ENCODE data around the gene ZNF595.
"Not testable (repeated sequence)": the region's sequence is repeated elsewhere in the genome, so short reads cannot be mapped to it uniquely, and the experiment has no call there.

The ZNF595 gene

GRCh38 chr4:52804-53479 is at the start of gene ZNF595:
Gene ZNF595 (plus strand): TSS chr4:53321. CDS start chr4:53489, 168 bp downstream.
- peak; percentile 28 for DNase-seq

DNA sequence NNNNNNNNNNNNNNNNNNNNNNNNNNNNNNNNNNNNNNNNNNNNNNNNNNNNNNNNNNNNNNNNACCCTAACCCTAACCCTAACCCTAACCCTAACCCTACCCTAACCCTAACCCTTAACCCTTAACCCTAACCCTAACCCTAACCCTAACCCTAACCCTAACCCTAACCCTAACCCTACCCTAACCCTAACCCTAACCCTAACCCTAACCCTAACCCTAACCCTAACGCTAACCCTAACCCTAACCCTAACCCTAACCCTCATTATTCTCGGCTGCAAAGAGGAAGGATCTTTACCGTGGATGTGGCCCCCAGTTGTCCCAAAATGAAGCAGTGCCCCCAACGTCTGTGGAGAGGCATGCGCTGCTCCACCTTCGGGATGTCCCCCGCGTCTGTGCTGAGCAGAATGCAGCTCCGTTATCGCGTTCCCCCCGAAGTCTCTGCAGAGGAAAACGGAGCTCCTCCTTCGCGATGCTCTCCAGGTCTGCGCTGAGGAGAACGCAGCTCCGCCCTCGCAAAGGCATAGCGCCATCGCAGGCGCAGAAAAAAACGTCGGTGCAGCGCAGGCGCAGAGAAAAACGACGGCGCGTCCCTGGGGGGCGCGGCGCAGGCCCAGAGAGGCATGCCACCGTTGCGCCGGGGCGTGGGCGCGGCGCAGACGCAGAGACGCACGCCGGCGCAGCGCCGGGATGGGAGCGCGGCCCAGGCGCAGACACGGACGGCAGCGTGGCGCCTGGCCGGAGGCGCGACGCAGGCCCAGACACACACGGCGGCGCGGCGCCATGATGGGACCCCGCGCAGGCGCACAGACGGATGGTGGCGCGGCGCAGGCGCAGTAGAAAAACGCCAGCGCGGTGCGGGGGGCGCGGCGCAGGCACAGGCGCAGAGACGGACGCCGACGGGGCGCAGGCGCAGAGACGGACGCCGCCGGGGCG is 42.9 kb upstream of the ZNF595 start:
- DNase-seq = not testable (repeated sequence)

DNA sequence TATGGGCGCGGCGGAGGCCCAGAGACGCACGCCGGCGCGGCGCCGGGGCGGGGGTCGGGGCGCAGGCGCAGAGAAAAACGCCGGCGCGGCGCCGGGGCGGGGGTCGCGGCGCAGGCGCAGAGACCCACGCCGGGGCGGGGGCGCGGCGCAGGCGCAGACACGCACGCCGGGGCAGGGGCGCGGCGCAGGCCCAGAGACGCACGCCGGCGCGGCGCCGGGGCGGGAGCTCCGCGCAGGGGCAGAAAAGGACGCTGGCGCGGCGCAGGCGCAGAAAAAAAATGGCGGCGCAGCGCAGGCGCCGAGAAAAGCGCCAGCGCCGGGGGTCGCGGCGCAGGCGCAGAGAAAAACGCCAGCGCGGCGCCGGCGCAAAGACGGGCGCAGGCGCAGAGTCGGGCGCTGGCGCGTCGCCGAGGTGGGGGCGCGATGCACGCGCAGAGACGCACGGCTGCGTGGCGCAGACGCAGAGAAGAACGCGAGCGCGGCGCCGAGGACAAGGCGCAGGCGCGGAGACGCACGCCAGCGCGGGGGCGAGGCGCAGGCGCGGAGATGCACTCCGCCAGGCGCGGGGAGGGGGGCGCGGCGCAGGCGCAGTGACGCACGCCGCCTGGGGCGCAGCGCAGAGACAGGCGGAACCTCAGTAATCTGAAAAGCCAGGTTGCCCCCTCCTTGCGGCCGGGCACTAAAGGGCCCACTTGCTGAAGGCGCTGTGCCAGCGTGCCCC is 41.9 kb upstream of the ZNF595 start:
- DNase-seq = not testable (repeated sequence)

DNA sequence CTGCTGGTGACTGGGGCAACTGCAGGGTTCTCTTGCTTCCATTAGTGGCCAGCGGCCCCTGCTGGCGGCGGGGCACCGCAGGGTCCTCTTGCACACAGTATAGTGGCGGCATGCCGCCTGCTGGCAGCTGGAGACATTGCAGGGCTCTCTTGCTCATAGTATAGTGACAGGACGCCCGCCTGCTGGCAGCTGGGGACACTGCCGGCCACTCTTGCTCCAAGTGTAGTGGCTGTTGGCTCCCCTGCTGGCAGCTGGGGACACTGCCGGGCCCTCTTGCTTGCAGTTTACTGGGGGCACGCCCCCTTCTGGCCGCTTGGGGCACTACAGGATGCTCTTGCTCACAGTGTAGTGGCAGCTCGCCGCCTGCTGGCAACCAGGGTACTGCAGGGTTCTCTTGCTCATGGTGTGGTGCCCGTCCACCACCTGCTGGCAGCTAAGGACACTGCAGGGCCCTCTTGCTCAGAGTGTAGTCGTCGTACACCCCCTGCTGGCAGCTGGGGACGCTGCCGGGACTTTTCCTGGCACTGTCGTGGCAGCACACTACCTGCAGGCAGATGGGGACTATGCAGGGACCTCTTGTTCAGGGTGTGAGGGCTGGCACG is 41.2 kb upstream of the ZNF595 start:
- not testable (repeated sequence) for DNase-seq

- not testable (repeated sequence) for DNase-seq
These were observed 35.0 kb upstream of the ZNF595 start for GRCh38 chr4:18128-18527.

DNA sequence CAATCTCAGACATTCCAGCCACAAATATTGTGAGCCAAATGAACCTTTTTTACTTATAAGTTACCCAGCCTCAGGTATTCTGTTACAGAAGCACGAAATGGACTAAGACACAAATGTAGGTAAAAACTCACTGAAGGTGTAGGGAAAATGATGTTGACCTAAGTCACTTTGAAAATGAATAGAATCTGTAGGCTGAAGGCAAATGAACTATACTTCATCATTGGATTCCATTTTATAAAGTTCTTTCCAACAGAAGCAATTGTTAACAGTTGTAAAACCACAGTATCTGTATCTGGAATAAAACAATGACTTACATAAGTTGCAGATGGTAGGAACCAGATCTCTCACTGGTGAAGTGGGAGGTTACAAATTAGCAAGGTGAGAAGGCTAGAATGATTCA is 34.5 kb upstream of the ZNF595 start:
- DNase-seq = not testable (repeated sequence)

DNA sequence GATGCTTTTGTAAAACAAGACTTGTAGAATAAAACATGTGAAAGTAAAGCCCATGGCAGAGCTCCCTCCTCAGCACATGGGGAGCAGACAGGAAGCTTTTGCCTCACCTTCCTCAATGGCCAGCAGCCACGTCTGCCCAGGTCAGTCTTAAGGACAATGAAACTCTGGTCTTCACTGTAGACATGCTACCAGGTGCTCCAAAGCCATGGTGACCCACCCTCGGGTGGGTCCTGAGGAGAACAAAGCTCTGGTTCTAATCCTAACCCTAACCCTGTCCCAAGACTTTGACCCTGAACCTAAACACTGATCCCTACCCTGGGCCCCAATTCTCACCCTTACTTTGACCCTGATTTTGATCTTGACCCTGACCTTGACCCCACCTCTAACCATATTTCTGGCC is 30.2 kb upstream of the ZNF595 start:
- DNase-seq = not testable (repeated sequence)

- DNase-seq = not testable (repeated sequence)
These were observed 28.8 kb upstream of the ZNF595 start for GRCh38 chr4:24359-24758.

- not testable (repeated sequence) for DNase-seq
These were observed 25.6 kb upstream of the ZNF595 start for GRCh38 chr4:27501-27900.

- not testable (repeated sequence) for DNase-seq
These were observed 24.2 kb upstream of the ZNF595 start for GRCh38 chr4:28767-29542.

- not testable (repeated sequence) for DNase-seq
These were observed 19.8 kb upstream of the ZNF595 start for GRCh38 chr4:33314-33713.

DNA sequence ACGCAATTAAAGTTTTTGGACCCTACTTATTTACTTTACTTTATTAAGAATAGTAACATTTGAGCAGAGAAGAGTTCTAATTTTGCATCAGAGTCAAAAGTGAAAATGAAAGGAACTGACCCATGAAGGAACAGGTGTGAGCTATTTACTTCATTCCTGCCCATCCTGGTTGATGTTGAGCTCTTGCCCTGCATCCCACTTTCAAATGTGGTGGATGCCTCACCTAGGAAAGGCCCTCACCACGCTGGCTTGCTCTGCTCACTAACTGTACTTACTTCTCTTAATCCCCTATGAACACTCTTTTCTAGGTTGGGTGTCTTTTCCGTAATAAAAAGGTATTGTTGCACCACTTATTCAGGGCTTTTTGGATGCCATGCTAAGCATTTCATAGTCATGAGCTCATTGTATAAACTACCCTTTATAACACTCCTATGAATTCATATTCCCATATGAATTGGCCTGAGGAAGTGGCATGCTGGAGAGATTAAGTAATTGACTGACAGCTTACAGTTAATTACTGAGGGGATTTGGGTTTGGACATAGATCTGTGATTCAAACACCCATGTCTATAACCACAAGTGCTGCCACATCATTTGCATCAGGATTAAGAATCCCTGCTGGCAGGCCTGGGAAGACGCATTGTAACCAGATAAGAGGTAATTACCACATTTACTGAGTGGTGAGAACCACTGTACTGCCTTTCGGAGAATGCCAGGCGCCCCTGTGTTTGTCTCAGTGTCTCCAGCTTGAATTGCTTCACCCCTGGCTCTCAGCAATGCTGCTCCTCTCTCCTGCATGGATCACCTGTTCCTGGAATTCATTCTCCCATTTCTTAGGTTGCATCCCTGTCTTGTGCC is 16.3 kb upstream of the ZNF595 start:
- DNase-seq = not testable (repeated sequence)

- DNase-seq = not testable (repeated sequence)
These were observed 14.9 kb upstream of the ZNF595 start for GRCh38 chr4:38202-38601.

GRCh38 chr4:43375-43774 is 9.7 kb upstream of the ZNF595 start:
- DNase-seq = not testable (repeated sequence)

DNA sequence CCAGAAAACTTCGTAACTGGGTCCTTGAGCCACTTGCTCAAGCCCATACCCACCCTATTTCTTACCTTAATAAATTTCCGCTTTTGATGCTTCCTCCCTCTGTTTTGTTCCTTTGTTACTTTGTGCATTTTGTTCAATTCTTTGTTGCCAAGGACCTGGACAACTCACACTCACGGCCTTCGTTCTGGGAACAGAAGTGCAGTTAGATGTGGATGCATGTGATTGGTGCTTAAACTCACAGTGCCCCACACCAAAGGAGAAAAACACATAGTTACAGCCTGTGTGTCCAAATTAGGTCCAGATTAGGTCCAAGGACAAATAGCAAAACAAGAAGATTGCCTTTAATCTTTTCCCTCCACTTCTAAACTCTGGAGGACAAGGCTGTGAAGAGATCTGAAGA is 1.9 kb upstream of the ZNF595 start:
- not testable (repeated sequence) for DNase-seq

DNA sequence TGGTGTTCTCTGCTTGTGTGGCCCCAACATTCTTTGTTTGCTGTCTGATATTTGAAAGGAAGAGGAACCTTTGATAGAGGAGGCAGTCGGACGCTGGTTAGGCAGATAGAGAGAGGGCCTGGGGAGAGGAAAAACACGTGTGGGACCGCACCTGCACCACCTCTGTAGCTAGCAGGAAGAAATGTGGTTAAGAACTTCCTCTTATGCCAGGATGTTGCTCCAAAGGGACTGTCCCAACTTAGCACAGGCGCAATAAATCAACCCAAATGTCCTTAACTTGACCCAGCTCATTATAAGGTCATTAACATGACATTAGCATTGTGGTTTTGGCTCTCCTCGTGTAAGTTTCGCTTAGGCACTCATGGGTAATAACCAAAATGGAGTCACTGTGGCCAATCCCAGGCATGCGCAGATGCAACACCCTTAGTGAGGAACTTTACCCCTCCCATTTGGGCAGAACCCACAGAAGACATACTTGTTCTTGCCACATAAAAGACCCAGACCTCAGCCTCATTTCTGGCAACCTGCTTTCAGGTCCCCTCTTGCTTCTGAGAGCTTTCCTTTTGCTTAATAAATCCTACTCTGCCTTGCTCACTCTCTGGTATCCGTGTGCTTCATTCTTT is 1.4 kb upstream of the ZNF595 start:
- DNase-seq = not testable (repeated sequence)

DNA sequence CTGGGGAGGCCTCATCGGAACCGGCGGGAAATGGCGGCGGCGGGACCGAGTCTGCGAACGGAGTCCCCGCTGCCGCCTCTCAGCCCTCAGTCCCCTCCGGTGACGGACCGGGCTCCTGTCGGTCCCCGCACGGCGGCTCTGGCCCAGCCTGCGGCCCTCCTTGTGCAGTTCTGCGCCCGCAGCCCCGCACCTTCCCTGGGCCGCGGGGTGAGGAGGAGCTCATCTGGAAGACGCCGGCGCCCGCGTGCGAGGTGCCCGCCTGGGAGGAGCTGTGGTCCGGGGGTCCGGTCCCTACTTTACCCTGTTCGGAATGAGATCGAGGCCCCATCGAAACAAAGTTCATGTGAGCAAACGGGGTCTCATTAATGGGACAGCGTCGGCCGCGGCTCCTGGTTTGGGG is 400 bp downstream of the ZNF595 start:
- DNase-seq = not testable (repeated sequence)

DNA sequence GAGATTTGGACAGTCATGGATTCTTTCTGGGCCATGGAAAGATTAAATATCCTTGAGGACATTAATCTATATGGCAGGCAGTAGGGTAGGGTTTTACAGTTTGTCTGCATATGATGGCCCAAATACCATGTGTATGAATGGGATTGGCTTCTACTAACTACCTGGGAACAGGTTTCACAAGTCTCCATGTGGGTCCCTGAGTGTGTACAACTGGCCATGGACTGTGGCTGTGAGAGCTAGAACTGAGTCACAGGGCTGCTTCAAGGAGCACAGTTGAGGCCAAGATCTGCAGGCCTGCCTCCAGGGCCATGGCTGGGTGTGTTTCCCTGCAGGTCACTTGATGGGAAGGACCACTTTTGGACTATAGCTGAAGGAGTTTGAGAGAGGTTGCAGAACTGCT is 11.6 kb downstream of the ZNF595 start:
- DNase-seq = not testable (repeated sequence)

DNA sequence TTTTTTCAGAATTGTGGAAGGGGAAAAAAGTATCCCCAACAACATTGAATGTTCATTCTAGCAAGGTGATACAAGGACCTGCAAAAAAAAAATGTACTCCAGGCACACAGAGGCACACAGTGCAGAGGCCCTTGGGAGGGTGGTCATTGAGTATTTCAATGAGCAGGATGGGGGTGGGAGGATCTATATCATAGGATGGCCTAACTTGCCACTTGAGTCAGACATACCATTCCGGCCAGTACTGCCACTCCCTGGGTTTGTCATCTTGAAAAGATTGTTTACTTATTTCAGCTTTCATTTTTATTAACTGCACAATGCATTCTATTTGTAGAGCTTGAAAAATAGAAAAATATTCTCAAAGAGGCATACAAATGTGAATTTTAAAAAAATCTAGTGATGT is 18.7 kb downstream of the ZNF595 start:
- no peak for DNase-seq

- DNase-seq = no peak
These were observed 32.8 kb downstream of the ZNF595 start for GRCh38 chr4:85951-86350.
